Peyer's patch (tissue), 4 donors: ENCODE measurements around the gene NXT1.
A peak's percentile ranks its signal among the peaks of the same experiment; 100 is the strongest.

ENCODE experiments used
- CTCF ChIP-seq, 6 experiments: fragments of 450-650 bp in 4 of 6; fragments of 200-600 bp in 2 of 6; sonication (generic) in 1 of 6; IDR thresholded peaks; one replicate each; pipeline ENCODE4 v1.5.1; 2017 to 2019; ENCODE audit warnings: antibody characterized with exemption in 6 of 6, mild to moderate bottlenecking in 3 of 6, moderate library complexity in 1 of 6
- POLR2A ChIP-seq, 2 donors: fragments of 450-650 bp; IDR thresholded peaks; one replicate each; pipeline ENCODE4 v1.5.1; 2017; ENCODE audit warnings: antibody characterized with exemption in 2 of 2, mild to moderate bottlenecking in 2 of 2, moderate library complexity in 2 of 2

- TF ChIP-seq CTCF (IDR thresholded peaks at IDR 0.05) = peak in 1 of 6 experiments; percentile 9
- no peak for TF ChIP-seq POLR2A (IDR thresholded peaks at IDR 0.05)
Measured at GRCh38 chr20:23362392-23363256, 12.0 kb downstream of the NXT1 start.
